GM19468 (cell line): Measurements from ENCODE around the gene TMEM47.

Source experiments
- ATAC-seq: cut with Tn5 transposase; IDR thresholded peaks from one replicate; pipeline ENCODE4 v1.9.1; 2021; ENCODE audit warnings: mild to moderate bottlenecking, moderate library complexity, moderate number of reproducible peaks; ENCODE audit not compliant: unreplicated experiment; ENCODE audit errors: extremely low read depth

The TMEM47 gene

GRCh38 chrX:34656842-34657725 is at the start of gene TMEM47:
TMEM47 (minus strand) TSS chrX:34657285; CDS start chrX:34657029, 256 bp downstream.
- ATAC-seq = no peak

GRCh38 chrX:34687095-34687494 is 30.0 kb upstream of the TMEM47 start:
- no peak for ATAC-seq

- no peak for ATAC-seq
These were observed 2.5 kb upstream of the TMEM47 start for GRCh38 chrX:34659575-34659974.

GRCh38 chrX:34658326-34658725 is 1.2 kb upstream of the TMEM47 start:
- ATAC-seq = no peak

GRCh38 chrX:34657726-34658070 is 613 bp upstream of the TMEM47 start:
- ATAC-seq = no peak

- no peak for ATAC-seq
These were observed 631 bp downstream of the TMEM47 start for GRCh38 chrX:34656467-34656841.

GRCh38 chrX:34655501-34656455 is 1.3 kb downstream of the TMEM47 start:
- ATAC-seq = no peak

- ATAC-seq = no peak
These were observed 2.2 kb downstream of the TMEM47 start for GRCh38 chrX:34654696-34655490.

GRCh38 chrX:34653811-34654210 is 3.3 kb downstream of the TMEM47 start:
- ATAC-seq = no peak

GRCh38 chrX:34642849-34643248 is 14.2 kb downstream of the TMEM47 start:
- ATAC-seq = no peak

GRCh38 chrX:34638116-34638515 is 19.0 kb downstream of the TMEM47 start:
- ATAC-seq = no peak

GRCh38 chrX:34634349-34634748 is 22.7 kb downstream of the TMEM47 start:
- no peak for ATAC-seq

- no peak for ATAC-seq
These were observed 24.7 kb downstream of the TMEM47 start for GRCh38 chrX:34632384-34632783.

GRCh38 chrX:34631479-34632220 is 25.4 kb downstream of the TMEM47 start:
- no peak for ATAC-seq

GRCh38 chrX:34629572-34629971 is 27.5 kb downstream of the TMEM47 start:
- ATAC-seq = no peak

- ATAC-seq = no peak
These were observed 32.7 kb downstream of the TMEM47 start for GRCh38 chrX:34624416-34624815.

- ATAC-seq = no peak
These were observed 37.2 kb downstream of the TMEM47 start for GRCh38 chrX:34619920-34620319.

GRCh38 chrX:34612036-34612435 is 45.0 kb downstream of the TMEM47 start:
- ATAC-seq = no peak

GRCh38 chrX:34598362-34598761 is 58.7 kb downstream of the TMEM47 start:
- ATAC-seq = no peak

GRCh38 chrX:34586936-34587335 is 70.1 kb downstream of the TMEM47 start:
- ATAC-seq = no peak
